Left colon (tissue), 2 donors: ENCODE results near the gene MPRIP. TPM values are rescaled to one million over a fixed set of nuclear protein-coding genes. Genes with fewer than 3 reads are reported as not detected.
"Not testable (repeated sequence)": the region's sequence is repeated elsewhere in the genome, so short reads cannot be mapped to it uniquely, and the experiment has no call there.

Experiments
- ATAC-seq: fragments of 200-7000 bp; cut with Tn5 transposase; one replicate; pipeline ENCODE4 v1.9.1; 2020; ENCODE audit warnings: mild to moderate bottlenecking, moderate library complexity
- DNase-seq, 2 donors: peaks; one replicate each; pipeline ENCODE4 v3.0.0-alpha.2; 2020
- intact Hi-C, 2 donors: fragments of 100-400 bp; cut with DNase I in 1 of 2; cut with micrococcal nuclease in 1 of 2; formaldehyde crosslinking; loops; one replicate each; pipeline versions ENCODE4 v1.11.2 to v1.14.0; 2022; cut with DNase I, micrococcal nuclease
- long read RNA-seq: library from polyadenylated mRNA; unstranded; transcript quantifications from one replicate; pipeline ENCODE4 v2.0.0, GENCODE V29; 2021
- total RNA-seq, 2 donors: library from RNA; stranded (reverse); fragmentation: NEBNext Ultra II Directional; extraction: Animal tissue kit (Norgen Biotek cat#: 25700); gene quantifications; one replicate each; pipeline ENCODE4 v1.2.1, GENCODE V29; 2021
- donor health status: DM: no; HTN: no; CAD: no.
- donor health status: DM: yes; HTN: yes; CAD: no.

MPRIP gene, protein sequence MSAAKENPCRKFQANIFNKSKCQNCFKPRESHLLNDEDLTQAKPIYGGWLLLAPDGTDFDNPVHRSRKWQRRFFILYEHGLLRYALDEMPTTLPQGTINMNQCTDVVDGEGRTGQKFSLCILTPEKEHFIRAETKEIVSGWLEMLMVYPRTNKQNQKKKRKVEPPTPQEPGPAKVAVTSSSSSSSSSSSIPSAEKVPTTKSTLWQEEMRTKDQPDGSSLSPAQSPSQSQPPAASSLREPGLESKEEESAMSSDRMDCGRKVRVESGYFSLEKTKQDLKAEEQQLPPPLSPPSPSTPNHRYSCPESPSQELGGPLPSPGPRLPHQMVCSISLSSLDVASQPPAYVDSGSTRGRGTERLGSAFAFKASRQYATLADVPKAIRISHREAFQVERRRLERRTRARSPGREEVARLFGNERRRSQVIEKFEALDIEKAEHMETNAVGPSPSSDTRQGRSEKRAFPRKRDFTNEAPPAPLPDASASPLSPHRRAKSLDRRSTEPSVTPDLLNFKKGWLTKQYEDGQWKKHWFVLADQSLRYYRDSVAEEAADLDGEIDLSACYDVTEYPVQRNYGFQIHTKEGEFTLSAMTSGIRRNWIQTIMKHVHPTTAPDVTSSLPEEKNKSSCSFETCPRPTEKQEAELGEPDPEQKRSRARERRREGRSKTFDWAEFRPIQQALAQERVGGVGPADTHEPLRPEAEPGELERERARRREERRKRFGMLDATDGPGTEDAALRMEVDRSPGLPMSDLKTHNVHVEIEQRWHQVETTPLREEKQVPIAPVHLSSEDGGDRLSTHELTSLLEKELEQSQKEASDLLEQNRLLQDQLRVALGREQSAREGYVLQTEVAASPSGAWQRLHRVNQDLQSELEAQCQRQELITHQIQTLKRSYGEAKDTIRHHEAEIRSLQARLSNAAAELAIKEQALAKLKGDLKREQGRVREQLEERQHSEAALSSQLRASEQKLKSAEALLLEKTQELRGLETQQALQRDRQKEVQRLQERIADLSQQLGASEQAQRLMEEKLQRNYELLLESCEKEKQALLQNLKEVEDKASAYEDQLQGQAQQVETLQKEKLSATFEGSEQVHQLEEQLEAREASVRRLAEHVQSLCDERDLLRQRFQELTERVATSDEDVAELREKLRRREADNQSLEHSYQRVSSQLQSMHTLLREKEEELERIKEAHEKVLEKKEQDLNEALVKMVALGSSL (N-terminal part only)
- total RNA-seq, result 100 to 1,000 TPM; 160 to 169 TPM
- long read RNA-seq, full-length matches to known transcripts, result 4 of 98 reads
- long read RNA-seq, partial matches to known transcripts, result 61 of 98 reads
- long read RNA-seq, other reads (novel, unspliced or antisense), result 33 of 98 reads

DNA sequence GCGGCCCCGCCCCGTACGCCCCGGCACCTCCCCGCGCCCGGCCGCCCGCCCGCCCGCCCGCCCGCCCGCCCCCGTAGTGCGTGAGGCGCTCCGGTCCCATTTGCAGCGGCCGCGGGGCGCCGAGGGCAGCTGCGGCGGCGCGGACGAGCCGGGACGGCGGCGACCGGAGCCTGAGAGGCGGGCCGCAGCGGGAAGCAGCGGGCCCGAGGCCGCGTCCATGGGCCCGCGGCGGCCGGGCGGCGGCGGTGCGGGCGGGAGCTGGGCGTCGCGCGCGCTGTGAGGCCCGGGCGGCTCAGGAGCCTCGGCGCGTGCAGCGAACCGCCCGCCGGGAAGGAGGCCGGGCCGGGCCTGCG, at the start of gene MPRIP:
MPRIP (plus strand) TSS at position 74 of the 353 bp plus-strand sequence. CDS start 392 bp downstream, outside the sequence.
- ATAC-seq, result no peak
- intact Hi-C loops, result no loop called here
- no peak for DNase-seq

DNA sequence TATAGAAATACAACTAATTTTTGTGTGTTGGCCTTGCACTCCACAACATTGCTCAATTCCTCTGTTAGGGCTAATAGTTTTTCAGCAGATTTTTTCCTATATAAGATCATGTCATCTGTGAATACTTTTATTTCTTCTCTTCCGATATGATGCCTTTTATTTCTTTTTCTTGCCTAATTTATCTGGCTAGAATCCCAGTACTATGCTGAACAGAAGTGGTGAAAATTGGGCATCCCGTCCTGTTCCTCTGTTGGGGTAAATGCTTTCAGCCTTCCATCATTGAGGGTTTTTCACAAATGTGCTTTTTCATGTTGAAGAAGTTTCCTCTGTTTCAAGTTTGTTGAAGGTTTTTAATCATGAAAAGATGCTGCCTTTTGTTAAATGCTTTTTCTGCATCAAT, 47.6 kb upstream of the MPRIP start:
- DNase-seq (no peak), ATAC-seq (no peak)
- intact Hi-C loops, result no loop called here

DNA sequence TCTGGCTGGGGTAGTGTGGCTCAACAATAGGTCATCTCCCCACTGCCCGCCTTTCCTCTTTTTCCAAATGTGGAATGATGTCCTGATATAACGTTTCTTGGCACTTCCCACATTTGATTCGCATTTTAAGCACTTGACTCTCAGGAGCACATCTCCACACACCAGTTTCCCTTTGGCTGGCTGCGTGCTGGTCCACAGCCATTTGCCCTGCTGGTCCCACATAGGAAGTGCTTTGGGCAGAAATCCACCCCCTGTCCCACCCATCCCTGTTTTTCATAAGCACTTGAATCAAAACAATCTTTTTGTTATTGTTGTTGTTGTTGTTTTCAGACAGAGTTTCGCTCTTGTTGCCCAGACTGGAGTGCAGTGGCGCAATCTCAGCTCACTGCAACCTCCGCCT, 46.3 kb upstream of the MPRIP start:
- no peak for ATAC-seq
- no peak for DNase-seq
- intact Hi-C loops, result no loop called here

DNA sequence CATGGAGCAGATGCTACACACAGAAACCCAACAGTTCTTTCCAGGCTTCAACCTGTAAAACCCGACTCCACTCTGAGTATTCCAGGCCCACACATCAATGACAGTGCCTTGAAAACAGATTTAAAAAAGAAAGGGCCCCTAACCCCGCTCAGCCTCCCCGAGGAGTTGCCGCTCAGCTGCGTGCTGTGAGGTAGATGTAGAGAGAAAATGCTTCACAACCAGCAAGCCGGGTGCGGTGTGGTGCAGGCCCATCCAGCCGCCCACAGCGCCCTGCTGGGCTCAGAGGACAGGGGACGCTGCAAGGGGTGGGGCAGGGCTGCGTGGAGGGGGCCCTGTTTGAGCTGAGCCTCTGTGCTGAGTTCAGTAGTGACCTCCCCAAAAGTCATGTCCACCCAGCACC, 45.5 kb upstream of the MPRIP start:
- DNase-seq, intact Hi-C loops, ATAC-seq: not testable (repeated sequence)

DNA sequence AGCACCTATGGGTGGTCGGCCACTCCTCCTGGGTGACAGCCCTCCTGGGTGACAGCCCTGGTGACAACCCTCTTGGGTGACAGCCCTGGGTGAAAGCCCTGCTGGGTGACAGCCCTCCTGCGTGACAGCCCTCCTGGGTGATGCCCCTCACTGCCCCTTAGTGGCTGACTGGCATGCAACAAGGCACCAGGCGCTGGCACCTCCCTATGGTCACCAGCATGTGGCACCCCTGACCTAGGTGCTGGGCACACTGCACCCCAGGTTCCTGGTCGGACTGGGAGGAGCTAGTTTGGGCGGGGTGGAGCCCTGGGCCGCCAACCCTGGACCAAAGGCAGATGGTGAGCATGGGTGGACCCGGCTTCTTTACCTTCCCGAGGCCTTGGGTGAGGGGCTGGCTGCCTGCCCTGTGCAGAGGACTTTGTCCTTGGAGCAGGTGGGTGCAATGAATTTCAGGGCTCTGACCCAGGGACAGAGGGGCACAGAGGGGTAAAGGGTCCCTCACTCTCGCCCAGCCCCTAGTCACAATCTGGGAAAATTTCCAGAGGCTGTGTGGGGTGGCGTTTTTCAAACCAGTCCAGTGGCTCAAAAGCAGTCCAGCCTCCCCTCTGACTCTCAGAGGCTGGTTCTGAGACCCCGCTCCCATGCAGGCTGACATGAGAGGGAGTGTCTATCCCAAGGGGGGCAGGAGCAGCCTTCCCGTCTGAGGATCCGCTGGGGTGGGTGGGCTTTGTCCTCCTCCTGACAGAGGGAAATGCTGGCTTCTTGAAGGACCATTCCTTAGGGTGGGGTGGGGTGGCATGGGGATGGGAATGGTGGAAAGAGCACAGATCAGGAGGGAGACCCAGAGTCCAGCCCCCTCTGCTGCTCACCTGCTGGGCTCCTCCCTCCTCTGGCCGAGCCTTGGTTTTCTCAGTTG, 44.5 kb upstream of the MPRIP start:
- no peak for ATAC-seq
- intact Hi-C loops, result no loop called here
- DNase-seq, result no peak

DNA sequence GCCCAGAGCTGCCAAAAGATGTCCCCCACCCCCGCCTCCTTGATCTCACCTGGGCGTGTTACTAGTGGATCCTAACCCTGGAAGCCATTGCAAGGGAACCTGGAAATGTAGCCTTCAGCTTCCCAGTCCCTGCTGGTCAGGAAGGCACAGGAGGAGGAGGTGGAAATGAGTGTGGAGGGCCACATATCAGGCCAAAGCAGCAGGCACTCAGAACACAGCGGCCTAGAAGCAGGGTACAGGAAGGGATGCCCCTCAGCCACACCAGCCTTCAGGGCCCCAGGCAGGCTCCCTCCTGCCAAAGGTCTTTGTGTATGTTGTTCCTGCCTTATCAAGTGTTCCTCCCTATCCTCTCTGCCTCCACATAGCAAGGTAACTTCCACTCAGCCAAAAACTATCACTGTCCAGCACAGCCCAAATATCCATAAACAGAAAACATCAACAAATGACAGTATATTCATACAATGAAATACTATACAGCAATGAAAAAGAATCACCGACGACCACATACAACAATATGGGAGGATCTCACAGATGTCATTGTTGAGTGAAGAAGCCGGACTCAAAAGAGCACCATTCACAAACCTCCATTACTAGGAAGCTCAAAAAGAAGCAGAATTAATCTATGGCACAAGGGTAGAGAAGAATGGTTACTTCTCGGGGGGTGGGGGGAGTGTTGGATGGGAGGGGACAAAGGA, 42.2 kb upstream of the MPRIP start:
- intact Hi-C loops, result loop anchor here in 1 of 2 donors (10.0 kb wide), 1 partner anchor 125 kb away; no protein-coding TSS in a partner anchor
- DNase-seq (no peak), ATAC-seq (no peak)

DNA sequence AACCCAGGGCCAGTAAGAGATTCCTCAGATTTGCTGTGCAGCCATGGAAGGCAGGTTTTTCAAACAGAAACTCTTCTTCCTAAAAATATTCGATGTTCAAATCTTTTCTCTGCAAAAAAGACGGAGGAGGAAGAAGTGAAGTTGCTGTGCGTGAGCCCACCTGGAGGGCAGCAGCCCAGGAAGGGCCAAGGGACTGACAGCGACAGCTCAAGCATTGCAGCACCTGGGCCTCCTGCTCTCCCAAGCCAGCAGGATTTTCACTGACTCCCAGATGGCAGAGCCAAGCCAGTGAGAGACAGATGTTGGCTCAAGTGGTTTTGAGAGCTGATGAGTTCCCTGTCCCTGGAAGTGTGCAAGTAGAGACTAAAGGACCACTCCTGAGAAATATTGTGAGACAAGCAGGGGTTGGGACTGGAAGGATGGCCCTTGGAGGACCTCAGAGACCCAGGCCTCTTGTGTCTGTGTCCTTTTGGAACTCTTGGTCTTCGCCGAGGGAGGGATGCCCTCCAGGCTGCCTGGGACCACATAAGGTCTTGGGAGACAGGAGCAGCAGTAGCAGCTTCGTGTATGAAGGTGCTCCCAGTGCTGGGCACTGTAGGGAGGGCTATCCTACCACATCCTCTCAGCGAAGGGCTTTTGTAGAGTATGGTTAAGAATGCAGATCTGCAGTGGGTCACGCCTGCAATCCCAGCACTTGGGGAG, 41.0 kb upstream of the MPRIP start:
- intact Hi-C loops, result loop anchor here in 1 of 2 donors (10.0 kb wide), 1 partner anchor 124 kb away; no protein-coding TSS in a partner anchor
- ATAC-seq (peak; percentile 2), DNase-seq (no peak)

DNA sequence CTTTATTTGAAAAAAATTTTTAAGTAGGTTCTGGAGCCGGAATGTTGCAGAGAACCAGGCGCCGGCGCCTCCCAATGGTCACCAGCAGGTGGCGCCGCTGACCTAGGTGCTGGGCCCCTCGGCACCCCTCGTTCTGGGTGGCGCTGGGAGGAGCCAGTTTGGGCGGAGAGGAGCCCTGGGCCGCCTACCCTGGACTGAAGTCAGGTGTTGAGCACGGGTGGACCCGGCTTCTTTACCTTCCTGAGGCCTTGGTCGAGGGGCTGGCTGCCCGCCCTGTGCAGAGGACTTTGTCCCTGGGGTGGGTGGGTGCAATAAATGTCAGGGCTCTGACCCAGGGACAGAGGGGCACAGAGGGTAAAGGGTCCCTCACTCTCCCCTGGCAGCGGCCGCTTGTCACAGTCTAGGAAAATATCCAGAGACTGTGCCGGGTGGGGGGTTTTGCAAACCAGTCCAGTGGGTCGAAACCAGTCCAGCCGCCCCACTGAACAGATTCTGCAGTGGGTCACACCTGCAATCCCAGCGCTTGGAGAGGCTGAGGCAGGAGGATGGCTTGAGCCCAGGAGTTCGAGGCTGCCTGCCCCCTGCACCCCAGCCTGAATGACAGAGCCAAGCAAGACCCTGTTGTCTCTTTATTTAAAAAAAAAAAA, 40.3 kb upstream of the MPRIP start:
- intact Hi-C loops, result loop anchor here in 1 of 2 donors (10.0 kb wide), 1 partner anchor 123 kb away; no protein-coding TSS in a partner anchor
- ATAC-seq, result peak; percentile 94
- peak; percentile 65 to 87 for DNase-seq

DNA sequence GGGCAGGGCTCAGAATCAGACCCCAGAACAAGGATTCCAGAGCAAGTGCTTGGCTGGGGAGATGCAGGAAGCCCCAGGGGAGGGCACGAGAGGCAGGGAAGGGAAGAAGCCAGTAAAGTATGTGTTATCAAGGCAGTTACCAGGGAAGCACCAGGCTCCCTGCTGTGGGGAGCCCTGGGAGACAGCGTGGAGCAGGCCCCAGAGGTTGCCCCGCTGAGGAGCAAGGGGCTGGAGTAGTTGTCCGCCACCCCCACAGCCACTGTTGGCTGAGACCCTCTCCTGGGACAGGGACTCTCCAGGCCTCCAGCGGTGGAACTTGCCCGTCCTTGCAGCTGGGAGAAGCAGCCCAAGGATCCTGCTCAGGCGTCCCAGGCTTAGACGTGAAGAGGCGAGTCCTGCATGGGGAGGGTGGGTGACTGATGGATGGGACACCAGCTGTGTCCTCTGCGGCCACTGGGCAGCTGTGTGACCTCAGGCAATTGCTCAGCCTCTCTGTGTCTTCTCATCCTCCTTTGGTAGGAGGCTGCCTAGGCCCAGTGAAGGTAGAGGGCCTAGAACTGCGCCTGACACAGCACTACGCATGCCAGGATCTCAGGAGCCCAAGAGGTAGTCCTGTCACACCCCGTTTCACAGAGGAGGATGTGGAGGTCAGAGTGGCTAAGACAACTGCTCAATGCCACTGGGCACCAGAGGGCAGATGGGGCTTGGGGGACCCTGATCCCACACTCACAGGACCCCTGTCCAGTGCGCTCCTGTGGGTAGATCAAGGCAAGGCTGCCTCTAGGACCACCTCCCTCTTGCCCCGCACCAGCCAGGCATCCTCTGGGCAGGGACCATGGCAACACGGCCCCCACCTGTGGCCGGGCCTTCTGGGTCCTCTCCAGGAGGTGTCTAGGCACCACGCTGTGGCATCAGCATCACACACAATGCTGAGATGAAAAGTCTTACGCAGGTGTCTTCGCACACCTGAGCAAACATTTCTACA, 39.2 kb upstream of the MPRIP start:
- intact Hi-C loops, result loop anchor here in 1 of 2 donors (10.0 kb wide), 1 partner anchor 122 kb away; no protein-coding TSS in a partner anchor
- not testable (repeated sequence) for ATAC-seq

DNA sequence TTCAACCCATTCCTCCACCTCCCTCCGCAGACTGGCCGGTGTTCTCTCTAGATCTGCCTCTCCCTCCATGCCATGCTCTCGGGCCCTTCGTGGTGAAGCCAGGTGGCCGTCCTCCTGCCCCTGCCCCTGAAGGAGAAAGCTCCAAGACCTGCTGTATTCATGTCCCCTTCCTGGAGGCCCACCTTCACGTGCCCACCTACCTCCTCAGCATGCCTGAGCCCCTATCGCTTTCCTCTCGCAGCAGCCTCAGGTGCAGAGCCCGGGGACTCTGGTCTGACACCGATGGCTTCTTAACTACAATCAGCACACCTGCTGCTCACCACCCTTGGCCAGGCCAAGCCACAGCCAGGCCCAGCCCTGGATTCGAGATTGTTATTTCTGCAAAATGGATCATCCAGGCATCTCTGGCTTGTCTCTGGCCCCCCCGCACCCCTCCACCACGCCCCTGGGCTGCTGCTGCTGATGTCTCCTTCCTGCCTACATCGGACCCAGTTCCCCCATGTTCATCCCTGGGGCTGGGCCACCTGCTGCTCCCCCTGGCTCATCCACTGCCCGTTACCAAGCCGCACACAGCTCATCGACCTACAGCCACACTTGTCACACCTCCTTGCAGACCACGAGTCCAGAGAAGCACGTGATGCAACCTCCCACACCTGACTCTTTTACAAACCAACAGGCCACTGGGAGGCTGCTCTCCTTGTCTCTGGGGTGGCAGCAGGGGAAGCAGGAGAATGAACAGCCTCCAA, 37.8 kb upstream of the MPRIP start:
- intact Hi-C loops, result loop anchor here in 1 of 2 donors (10.0 kb wide), 1 partner anchor 120 kb away; no protein-coding TSS in a partner anchor
- ATAC-seq, result no peak
- DNase-seq, result no peak

More for the DNA sequence above, 39.2 kb upstream of the MPRIP start:
- peak in 1 of 2 donors; percentile 21 for DNase-seq

DNA sequence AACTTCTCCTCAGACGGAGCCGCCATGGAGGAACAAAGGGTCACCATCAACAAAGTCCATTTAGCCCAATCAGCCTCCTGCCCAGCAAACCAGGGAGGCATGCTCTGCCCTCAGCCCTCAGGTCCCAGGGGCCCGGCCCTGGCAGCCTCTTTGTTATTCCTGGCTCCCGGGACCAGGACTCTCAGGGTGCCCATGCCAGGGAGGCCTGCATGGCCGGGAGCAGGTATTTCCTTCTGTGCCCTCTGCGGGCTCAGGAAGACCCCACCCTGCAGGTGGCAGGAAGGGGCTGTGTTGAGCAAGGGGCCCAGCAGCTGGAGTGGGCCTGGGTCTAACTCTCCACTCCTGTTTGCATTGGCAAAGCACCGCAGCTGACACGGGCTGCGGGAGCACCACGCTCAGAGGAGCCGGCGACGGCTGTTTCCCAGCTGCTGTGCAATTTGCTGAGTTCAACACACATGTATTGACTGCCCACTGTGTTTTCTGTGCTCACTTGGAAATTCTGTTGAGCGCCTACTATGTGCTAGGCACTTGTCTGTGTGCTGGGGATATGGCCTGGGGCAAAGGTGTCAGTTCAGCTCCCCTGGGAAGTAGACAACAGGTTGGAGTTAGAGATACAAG, 37.2 kb upstream of the MPRIP start:
- DNase-seq, result peak in 1 of 2 donors; percentile 17
- ATAC-seq, result not testable (repeated sequence)
- intact Hi-C loops, result loop anchor here in 1 of 2 donors (10.0 kb wide), 1 partner anchor 120 kb away; no protein-coding TSS in a partner anchor

DNA sequence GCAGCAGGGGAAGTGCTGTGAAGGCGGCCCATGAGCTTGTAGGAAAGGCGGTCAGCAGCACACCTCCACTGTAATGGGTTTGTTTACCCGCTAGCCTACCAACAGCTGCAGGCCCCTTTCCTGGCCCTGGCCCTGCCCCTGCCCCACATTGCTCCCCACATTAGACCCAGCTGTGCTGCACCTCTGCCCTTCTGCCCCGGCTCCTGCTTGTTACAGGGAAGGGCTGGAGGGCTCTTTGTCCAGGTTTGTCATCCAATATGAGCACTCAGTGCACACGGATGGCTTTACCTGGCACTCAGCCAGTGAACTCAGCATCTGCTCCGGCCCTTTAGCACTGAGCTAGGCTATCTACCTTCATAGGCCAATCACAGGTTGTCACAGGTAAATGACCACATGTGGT, 34.4 kb upstream of the MPRIP start:
- intact Hi-C loops, result loop anchor here in 1 of 2 donors (10.0 kb wide), 1 partner anchor 117 kb away; no protein-coding TSS in a partner anchor
- DNase-seq, result peak in 1 of 2 donors; percentile 4
- ATAC-seq, result not testable (repeated sequence)
